ENCODE measurements around the gene RMI2. TPM values are rescaled to one million over a fixed set of nuclear protein-coding genes. Genes with fewer than 3 reads are reported as not detected.

RMI2 gene
- total RNA-seq, 1 experiment from 2014 or later, result 14.2 TPM

GRCh38 chr16:11380836-11381235 lies 35.6 kb downstream of the RMI2 start:
- DNase-seq (ENCODE audit: low read depth), result no peak

GRCh38 chr16:11383481-11384183 lies 38.4 kb downstream of the RMI2 start:
- DNase-seq (ENCODE audit: low read depth), result no peak

GRCh38 chr16:11384184-11384955 lies 39.1 kb downstream of the RMI2 start:
- no peak for DNase-seq (ENCODE audit: low read depth)

GRCh38 chr16:11384956-11385586 lies 39.8 kb downstream of the RMI2 start:
- no peak for DNase-seq (ENCODE audit: low read depth)

- DNase-seq (ENCODE audit: low read depth), result no peak
Measured at GRCh38 chr16:11386054-11386680, 40.9 kb downstream of the RMI2 start.

- no peak for DNase-seq (ENCODE audit: low read depth)
Measured at GRCh38 chr16:11386791-11387546, 41.7 kb downstream of the RMI2 start.

- DNase-seq (ENCODE audit: low read depth), result no peak
Measured at GRCh38 chr16:11389083-11389482, 43.8 kb downstream of the RMI2 start.

GRCh38 chr16:11389631-11390565 lies 44.6 kb downstream of the RMI2 start:
- DNase-seq (ENCODE audit: low read depth), result no peak

- DNase-seq (ENCODE audit: low read depth), result no peak
Measured at GRCh38 chr16:11390573-11391495, 45.6 kb downstream of the RMI2 start.

GRCh38 chr16:11391576-11391975 lies 46.3 kb downstream of the RMI2 start:
- DNase-seq (ENCODE audit: low read depth), result no peak

- no peak for DNase-seq (ENCODE audit: low read depth)
Measured at GRCh38 chr16:11392041-11392581, 46.9 kb downstream of the RMI2 start.

- DNase-seq (ENCODE audit: low read depth), result no peak
Measured at GRCh38 chr16:11393366-11393765, 48.1 kb downstream of the RMI2 start.

- DNase-seq (ENCODE audit: low read depth), result no peak
Measured at GRCh38 chr16:11393861-11394592, 48.8 kb downstream of the RMI2 start.

- DNase-seq (ENCODE audit: low read depth), result no peak
Measured at GRCh38 chr16:11394593-11394960, 49.3 kb downstream of the RMI2 start.

- DNase-seq (ENCODE audit: low read depth), result no peak
Measured at GRCh38 chr16:11395008-11395948, 50.0 kb downstream of the RMI2 start.

GRCh38 chr16:11395949-11396240 lies 50.6 kb downstream of the RMI2 start:
- no peak for DNase-seq (ENCODE audit: low read depth)

Measured in LHCN-M2 (cell line).